NCI-H526 (cell line): ENCODE results near the gene SYNC.
"Not testable (repeated sequence)": the region's sequence is repeated elsewhere in the genome, so short reads cannot be mapped to it uniquely, and the experiment has no call there.

Experiments used
- DNase-seq, 2 experiments: peaks; one replicate each; lab custom pipeline; 2025; lab: John Stamatoyannopoulos, UW

SYNC gene

DNA sequence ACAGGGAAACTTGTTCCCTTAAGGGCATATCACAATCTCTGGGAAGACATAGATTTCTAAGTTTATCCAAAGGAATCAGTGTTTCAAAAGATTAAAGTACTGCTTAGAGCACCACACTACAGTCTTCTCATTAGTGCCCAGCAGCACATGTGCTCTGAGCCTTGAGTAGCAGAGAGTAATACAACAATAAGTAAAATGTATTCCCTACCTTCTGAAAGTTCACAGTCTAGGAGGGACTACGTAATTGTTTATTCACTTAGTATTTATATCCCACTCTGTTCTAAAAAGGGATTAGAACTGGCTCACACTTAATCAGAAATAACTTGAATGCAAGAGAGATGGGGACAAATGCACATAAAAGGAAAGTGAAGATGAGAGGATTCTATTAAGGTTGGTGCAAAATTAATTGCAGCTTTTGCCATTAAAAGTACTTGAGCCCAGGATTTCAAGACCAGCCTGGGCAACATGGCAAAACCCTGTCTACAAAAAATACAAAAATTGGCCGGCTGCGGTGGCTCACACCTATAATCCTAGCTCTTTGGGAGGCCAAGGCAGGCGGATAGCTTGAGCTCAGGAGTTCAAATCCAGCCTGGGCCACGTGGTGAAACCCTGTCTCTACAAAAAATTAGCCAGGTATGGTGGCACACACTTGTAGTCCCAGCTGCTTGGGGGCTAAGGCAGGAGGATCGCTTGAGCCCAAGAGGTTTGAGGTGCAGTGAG lies 9.0 kb downstream of the SYNC start:
- DNase-seq = no peak

DNA sequence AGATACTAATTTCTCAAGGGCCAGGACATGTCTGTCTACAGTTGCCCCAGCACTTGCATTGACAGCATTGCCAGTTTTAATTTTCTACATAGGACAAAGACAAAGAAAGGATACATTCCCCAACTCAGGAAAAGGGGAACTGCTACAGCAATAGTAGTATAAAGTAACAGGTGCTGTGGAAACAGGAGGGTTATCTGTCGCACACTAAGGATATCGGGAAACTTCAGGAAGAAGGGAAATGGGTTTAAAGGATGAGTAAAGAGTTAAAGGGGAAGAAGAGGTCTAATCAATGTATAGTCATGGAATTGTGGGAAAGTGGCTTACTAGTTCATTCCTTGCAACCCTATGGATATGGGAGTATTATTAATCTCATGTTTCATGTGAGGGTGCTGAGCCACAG lies 16.2 kb downstream of the SYNC start:
- no peak for DNase-seq

DNA sequence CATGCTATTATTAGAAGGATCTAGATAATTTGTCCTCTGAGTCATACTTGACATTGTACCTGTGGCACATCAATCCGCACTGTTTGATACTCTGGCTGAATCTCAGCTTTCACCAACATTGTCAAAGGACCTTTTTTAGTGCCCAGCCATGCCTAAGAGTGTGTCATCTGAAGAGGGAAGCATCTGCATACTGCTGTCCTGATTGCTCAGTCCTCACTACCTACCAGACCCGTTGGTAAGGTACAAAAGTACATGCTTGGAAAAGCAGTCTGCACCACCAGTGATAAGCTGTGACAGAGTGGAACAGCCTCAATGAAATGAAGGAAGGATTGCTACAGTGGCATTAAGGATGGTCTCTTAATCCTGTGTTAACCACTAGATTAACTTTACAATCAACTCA lies 17.1 kb downstream of the SYNC start:
- DNase-seq = no peak

DNA sequence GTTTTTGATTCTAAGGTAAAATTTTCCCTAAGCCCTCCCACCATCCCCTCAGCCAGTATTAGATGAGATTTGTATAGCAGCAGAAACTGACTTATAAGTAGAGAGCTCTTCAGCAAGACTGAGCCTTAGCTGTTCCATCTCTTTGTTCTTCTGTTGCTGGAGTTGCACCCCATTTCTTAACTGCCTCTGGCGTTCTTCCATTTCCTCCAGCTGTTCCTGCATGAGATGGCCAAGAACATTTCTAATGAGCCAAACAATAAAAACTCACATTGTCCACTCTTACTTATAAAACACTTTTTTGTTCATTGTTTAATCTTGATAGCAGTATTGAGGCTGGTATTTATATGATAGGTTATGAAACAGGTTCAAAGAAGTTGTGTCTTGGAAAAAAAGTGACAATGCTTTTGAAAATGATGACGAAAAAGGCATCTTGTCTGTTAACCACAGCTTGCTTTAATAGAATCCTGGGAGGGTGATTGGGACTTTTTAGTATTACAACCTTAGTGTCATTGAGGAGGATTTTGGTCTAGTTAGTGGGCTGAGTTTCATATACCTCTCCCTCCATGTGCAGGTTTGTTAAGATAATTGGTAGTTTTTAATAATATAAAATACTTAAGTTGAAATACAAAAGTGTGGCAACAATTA lies 18.3 kb downstream of the SYNC start:
- no peak for DNase-seq

DNA sequence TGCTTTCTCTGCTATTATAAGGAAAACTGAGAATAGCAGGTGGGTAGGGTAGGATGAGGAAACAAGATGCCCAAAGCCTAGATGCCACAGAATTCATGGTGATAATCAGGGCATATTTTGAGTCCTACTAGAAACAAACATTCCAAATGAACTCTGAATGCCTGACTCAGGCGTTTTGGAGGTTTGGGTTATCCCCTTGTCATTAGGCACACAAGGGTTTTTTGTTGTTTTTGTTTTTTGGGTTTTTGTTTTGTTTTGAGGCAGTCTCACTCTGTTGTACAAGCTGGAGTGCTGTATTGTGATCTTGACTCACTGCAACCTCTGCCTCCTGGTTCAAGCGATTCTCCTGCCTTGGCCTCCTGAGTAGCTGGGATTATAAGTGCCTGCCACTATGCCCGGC lies 19.2 kb downstream of the SYNC start:
- no peak for DNase-seq

DNA sequence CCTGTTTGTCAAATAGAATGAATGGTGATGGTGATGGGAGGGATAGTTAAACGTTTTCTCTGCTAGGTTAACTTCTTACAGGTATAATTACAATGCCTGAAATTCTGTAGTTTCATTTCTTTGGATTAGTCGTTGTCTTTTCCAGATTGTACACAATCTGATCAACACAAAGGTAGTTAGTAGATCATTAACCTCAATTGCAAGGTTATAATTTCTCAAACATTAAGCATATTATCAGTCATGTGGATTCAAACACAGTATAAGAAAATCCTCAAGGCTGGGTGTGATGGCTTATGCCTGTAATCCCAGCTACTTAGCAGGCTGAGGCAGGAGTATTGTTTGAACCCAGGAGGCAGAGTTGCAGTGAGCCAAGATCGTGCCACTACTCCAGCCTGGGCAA lies 20.6 kb downstream of the SYNC start:
- no peak for DNase-seq

DNA sequence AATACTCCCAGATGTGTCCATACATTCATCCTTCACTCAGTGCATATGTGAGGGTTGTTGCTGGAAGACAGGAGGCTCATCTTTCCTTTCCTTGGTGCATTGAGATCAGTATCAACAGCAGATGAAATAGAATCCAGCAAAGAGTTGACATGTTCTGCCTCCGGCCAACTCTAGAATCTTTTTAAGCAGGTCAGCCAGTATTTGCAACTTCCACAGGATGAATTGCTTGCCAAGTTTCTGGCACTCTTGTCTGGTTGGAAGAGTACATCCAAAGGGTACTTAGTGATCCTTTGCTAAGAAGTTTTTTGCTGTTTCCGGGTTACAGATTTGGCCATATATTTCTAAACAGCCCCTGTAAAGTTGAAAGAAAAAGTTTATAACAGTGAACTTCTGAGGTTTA lies 21.1 kb downstream of the SYNC start:
- no peak for DNase-seq

DNA sequence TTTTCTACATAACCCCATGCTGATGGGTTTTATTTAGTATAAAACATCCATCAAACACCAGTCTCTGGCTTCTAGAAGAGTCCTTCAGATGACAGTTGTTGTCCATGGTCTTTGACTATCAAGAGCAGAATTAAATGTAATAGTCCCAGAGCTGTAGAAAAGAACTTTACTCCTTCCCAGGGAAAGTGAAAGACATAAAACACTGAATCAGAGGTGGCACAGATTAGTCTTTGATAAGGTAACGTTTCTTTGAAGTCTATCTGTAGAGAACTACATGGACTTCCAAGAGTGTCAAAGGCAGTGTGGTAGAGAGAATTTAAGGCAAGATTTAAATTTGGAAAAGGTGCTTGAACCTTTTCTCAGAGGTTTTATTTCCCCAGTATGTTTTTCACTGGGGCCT lies 21.9 kb downstream of the SYNC start:
- DNase-seq = no peak

DNA sequence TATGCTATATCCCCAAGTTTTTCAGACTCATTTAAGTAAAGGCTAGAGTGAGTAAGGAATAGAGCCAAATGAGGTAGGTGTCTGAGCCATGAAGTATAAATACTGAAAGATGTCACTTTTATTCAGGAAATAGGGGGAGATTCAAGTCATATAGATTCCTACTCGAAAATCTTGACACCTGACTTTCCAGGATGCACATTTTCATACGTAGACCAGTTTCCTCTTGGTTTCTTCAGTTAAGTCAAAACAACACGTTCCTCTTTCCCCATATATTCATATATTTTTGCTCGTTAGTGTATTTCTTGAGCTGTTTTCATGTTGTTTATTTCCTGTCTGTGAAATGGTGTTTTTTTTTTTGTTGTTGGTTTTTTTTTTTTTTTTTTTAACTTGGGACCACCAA lies 22.6 kb downstream of the SYNC start:
- not testable (repeated sequence) for DNase-seq

DNA sequence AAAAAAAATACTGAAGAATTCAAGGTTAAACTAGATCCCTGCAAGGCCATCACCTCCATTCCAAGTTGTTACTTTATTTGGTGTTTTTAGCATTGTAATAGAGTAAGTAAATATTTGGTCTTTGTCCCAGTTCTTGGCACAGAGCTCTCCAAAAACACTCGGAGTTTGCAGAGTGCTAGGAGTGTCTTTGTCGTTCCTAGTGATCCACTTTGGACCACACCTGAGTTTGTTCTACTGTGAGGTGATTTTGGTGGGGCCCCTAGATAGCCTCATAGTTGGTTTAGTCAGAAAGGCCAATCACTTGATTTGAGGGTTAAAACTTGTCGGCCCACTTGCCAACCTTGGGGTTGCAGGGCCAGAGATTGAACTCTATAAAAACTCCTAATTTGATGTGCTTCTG lies 25.6 kb downstream of the SYNC start:
- DNase-seq = no peak

DNA sequence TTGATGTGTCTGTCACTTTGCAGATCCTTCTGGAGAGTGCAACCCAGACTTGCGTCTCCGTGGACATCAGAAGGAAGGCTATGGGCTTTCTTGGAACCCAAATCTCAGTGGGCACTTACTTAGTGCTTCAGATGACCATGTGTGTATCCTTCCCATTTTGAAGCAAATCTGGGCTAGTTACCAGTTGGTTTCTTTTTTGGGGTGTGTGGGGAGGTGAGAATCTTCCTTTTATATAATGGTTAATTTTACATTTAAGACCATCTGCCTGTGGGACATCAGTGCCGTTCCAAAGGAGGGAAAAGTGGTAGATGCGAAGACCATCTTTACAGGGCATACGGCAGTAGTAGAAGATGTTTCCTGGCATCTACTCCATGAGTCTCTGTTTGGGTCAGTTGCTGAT lies 33.9 kb downstream of the SYNC start:
- not testable (repeated sequence) for DNase-seq

DNA sequence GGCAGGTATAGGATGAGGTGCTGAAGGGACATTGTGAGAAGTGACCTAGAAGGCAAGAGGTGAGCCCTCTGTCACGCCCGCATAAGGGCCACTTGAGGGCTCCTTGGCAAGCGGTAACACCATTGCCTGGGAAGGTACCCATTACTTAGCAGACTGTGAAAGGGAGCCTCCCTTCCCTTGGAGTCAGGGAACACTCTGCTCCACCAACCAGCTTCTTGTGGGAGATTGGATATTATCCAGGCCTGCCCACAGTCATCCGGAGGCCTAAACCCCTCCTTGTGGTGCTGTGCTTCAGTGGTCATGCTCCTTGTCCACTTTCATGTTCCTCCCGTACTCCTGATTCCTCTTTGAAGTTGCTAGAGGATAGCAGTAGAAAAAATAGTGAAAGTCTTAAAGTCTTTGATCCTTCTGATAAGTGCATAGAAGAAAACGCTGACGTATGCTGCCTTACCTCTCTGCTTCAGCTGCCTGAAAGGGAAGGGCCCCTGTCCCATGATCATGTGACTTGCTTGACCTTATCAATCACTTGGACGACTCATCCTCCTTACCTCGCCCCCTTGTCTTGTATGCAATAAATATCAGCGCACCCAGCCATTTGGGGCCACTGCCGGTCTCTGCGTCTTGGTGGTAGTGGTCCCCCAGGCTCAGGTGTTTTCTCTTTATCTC lies 35.5 kb downstream of the SYNC start:
- no peak for DNase-seq

DNA sequence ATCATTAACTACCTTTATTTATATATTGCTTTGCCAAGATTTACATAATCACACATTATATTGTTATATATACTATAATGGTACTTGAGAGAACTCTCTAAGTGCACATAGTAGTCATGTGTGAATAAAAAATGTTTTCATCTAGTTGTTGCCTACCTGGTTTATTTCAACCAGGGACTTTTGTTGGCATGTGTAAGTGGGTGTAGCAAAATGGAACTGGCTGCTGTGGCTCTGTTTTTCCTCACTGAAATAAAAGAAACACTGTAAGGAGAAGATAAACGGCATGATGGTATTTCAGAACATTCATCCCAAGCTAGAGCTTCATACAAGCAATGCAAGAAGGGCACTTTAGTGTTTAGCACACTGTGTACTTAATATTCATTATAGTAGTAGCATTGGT lies 36.7 kb downstream of the SYNC start:
- DNase-seq = no peak

DNA sequence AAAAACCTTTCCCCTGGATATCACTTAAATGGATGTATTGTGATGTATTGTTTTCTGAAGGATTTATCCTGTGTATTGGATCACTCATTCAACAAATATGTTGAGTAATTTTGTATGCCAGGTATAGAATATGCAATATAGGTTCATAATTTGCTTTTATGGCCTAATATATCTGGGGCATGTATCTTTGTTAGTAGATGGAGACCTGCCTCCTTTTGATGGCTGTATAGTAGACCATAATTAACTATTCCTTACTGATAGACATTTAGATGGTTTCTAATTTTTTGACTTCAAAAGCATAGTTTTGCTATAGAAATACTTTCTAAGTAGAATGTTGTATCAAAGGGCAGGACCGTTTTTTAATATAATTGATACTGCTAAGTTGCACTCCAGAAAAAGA lies 43.0 kb downstream of the SYNC start:
- no peak for DNase-seq

DNA sequence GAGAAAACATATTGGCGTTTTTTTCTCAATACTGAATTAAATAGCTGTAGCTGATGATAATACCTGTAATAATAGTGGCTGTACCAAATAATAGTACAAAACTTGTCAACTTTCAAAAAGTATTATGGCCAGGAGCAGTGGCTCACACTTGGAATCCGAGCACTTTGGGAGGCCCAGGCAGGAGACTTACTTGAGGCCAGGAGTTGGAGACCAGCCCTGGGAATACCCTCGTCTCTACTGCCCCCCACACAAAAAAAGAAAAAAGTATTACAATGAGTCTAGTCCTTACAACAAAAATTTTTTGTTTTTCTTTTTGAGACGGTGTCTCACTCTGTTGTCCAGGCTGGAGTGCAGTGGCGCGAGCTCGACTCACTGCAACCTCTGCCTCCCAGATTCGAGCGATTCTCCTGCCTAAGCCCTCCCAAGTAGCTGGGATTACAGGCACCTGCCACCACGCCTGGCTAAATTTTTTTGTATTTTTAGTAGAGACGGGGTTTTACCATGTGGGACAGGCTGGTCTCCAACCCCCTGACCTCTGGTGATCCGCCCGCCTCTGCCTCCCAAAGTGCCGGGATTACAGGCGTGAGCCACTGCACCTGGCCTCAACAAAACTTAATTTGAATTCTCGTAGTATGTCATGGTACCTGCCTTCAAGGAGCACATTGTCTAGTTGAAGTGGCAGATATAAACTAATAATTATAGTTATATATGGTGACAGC lies 50.2 kb downstream of the SYNC start:
- DNase-seq = no peak

DNA sequence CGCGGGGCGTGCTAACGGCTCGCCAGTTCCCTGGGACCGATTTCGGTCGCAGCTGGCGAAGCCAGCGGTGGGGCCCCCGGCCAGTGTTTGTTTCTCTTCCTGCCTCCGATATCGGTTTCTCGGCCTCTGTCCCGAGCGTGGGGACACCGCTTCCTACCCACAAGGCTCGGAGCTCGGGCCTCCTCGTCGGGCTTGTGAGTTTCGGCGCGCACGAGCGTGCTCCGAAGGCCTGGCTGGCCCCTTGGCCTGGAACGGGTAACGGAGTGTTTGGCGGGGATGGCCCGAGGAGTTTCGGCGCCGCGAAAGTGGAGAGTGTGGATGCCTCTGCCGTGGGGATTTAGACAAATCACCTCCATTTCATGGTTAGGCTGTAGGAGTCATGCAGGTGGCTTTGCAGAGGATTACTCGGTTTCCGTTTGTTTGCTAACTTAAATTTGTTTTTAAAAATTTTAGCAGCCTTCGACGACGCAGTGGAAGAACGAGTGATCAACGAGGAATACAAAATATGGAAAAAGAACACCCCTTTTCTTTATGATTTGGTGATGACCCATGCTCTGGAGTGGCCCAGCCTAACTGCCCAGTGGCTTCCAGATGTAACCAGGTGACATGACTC lies 51.0 kb downstream of the SYNC start:
- peak in 1 of 2 experiments; percentile 69 for DNase-seq

DNA sequence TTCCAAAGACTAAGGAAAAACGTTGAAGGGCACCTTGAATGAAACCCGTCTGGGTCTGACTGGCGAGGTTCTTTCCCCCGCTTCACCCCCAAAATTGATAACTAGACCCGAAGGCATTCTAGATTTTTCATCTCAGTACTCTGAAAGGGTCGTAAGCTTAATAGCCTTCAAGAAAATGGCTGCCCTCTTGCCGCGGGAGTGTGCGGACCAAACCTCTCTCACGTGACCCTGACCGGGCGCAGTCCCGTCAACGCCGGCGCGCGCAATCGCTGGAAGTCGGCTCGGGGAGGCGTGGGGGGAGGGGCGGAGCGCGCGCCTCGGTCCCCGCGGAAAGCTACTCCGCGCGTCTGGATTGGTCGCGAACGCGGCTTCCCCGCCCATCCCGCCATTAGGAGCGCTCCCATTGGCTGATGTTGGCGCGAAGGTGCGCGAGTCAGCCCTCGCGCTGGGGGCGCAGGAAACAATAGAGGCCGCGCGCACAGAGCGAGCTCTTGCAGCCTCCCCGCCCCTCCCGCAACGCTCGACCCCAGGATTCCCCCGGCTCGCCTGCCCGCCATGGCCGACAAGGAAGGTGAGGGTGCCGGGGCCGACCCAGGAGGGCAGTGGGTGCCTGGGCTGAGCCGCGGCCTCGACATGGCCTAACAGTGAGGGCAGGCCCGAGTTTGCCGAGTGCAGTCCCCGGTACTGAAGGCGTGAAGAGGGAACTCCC lies 51.7 kb downstream of the SYNC start, which contains the start of gene RBBP4:
Gene RBBP4 (plus strand): TSS at position 457 of the 709 bp plus-strand sequence. CDS start 99 bp downstream, at position 556.
- DNase-seq = peak; percentile 91 to 98

DNA sequence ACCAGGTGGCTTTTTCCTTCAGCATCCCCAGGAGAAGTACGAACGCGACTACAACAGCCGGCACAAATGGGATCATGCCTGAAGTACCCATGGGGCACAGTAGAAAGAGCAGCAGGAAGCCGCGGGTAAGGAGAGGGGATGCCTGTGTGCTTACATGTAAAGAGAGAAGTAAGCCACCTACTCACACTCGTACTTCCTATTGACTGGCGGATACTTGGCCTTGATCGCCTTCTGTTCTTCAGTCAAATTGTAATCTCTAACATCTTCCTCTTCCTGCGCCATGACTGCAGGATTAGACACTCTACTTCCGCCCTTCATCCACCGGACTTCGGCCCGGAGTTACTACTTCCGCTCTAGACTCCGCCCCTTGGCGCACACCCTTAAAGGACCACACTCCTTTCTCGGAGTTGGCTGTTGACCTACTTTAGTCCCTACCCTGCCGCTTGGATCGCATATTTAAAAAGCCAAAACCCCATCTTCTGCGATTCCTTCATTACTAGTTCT lies 52.3 kb downstream of the SYNC start, which contains the start of gene ZBTB8OS:
Gene ZBTB8OS (minus strand): TSS at position 303 of the 504 bp plus-strand sequence. CDS start 21 bp downstream, at position 282.
- DNase-seq = peak; percentile 91 to 96

DNA sequence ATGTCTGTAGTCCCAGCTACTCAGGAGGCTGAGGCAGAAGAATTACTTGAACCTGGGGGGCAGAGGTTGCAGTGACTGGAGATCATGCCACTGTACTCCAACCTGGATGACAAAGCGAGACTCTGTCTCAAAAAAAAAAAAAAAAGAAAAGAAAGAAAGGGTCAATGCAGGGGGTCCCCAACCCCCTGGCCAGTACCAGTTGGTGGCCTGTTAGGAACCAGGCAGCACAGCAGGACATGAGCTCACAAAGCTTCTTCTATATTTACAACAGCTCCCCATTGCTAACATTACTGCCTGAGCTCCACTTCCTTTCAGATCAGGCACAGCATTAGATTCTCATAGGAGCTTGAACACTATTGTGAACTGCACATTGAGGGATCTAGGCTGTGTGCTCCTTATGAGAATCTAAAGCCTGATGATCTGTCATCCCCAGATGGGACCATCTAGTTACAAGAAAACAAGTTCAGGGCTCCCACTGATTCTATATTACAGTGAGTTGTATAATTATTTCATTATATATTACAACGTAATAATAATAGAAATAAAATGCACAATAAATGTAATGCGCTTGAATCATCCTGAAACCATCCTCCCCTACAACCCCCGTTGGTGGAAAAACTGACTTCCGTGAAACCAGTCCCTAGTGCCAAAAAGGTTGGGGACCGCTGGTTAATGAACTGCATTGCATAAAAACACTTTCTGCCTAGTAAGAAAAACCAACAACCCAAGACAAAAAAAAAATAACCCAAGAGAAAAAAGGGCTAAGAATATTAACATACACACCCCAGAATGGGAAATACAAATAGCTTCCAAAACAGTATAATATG lies 55.0 kb downstream of the SYNC start:
- no peak for DNase-seq

DNA sequence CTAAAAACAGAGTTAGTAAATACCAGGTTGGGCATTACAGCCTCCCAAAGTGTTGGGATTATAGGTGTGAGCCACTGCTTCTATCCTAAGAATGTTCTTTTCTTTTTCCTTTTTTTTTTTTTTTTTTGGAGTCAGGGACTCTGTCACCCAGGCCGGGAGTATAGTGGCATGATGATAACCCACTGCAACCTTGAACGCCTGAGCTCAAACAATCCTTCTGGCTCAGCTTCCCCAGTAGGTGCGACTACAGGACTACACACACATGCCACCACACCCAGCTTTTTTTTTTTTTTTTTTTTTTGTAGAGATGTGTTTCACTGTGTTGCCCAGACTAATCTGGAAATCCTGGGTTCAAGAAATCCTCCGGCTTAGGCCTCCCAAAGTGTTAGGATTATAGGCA lies 58.1 kb downstream of the SYNC start:
- DNase-seq = no peak
